ENCODE results near the gene HIVEP1. TPM values are rescaled to one million over a fixed set of nuclear protein-coding genes. Genes with fewer than 3 reads are reported as not detected.

Gene HIVEP1
- total and polyA plus RNA-seq, 2 of the 8 experiments (the other 6 are each of a cell fraction or from before 2014, with no cell fraction given) = 22.6 to 23.1 TPM

GRCh38 chr6:12173661-12174060 lies 161.5 kb downstream of the HIVEP1 start:
- Histone ChIP-seq H3K9me3 (ENCODE audit: insufficient read depth in 2 of 2, low read depth in 1 of 2, low read length in 1 of 2) (no peaks in the 10 kb centered on the region), H3K14ac (ENCODE audit: insufficient read length) (no peak overlapping the region), H2BK5ac (ENCODE audit: low read depth, low read length) (no peak overlapping the region), H3K27ac (ENCODE audit: low read depth, low read length) (no peak overlapping the region), H3K4me2 (ENCODE audit: insufficient read depth in 1 of 2, low read depth in 2 of 2, low read length in 2 of 2) (no peak overlapping the region), H4K91ac (replicated peaks; ENCODE audit: insufficient read length, low read length) (no peak overlapping the region), H3K9ac (replicated peaks in 1 of 4; ENCODE audit: extremely low read depth in 1 of 4, low read depth in 3 of 4, low read length in 3 of 4) (no peak overlapping the region), H3K4me1 (replicated peaks in 1 of 4; ENCODE audit: control insufficient read depth in 3 of 4, insufficient read depth in 4 of 4, low read length in 3 of 4) (peaks cover 0 to 7% (median 3%) of the 10 kb centered on the region in 4 experiments; a peak in 2 of 7 replicates), H2BK120ac (replicated peaks; ENCODE audit: low read depth, low read length) (no peak overlapping the region), H3K18ac (ENCODE audit: extremely low read depth, low read length) (no peak overlapping the region), H4K5ac (ENCODE audit: insufficient read length, low read depth, low read length) (no peak overlapping the region), H2AK5ac (ENCODE audit: low read depth, low read length) (no peak overlapping the region), H2BK15ac (ENCODE audit: low read length) (no peak overlapping the region), H4K8ac (ENCODE audit: extremely low read depth, insufficient read depth, low read length) (no peak overlapping the region), H2BK12ac (ENCODE audit: low read depth, low read length) (no peak overlapping the region), H3K4ac (replicated peaks; ENCODE audit: insufficient read length, low read depth, low read length) (no peak overlapping the region), H4K20me1 (replicated peaks in 1 of 2; ENCODE audit: control insufficient read depth in 1 of 2, insufficient read depth in 2 of 2, low read length in 2 of 2) (no peaks in the 10 kb centered on the region), H3K27me3 (replicated peaks in 1 of 4; ENCODE audit: control insufficient read depth in 3 of 4, extremely low read depth in 1 of 4, insufficient read depth in 3 of 4, low read length in 3 of 4) (no peaks in the 10 kb centered on the region), H3K36me3 (ENCODE audit: control insufficient read depth in 2 of 4, insufficient read depth in 4 of 4, low read length in 3 of 4) (no peaks in the 10 kb centered on the region), H3K79me2 (ENCODE audit: control insufficient read depth in 1 of 2, insufficient read depth in 2 of 2, low read length in 2 of 2) (no peaks in the 10 kb centered on the region), H3K23me2 (ENCODE audit: low read depth, low read length) (no peaks in the 10 kb centered on the region), H3K79me1 (ENCODE audit: low read depth, low read length) (no peaks in the 10 kb centered on the region), H2AFZ (ENCODE audit: low read length) (no peak overlapping the region), H3K56ac (replicated peaks; ENCODE audit: insufficient read length, low read depth, low read length) (no peak overlapping the region), H3K23ac (ENCODE audit: insufficient read length) (no peak overlapping the region), H2BK20ac (ENCODE audit: low read length) (no peak overlapping the region), H3K4me3 (ENCODE audit: extremely low read depth in 1 of 4, insufficient read depth in 2 of 4, low read depth in 3 of 4, low read length in 4 of 4) (no peak overlapping the region)
- WGBS, 2 experiments (ENCODE audit: extremely low coverage in 1 of 2, insufficient coverage in 1 of 2, insufficient read length in 1 of 2, insufficient replicate concordance in 2 of 2, low coverage in 1 of 2, low lambda C conversion rate in 2 of 2, missing lambda C conversion rate in 1 of 2) = 89% methylated on average over 2 of the region's 2 CpGs; no CpG with 5 or more reads in 1 of the 2 experiments
- no peak for FAIRE-seq
- CTCF ChIA-PET (ENCODE audit: partially characterized antibody) = no interaction called here
- POLR2A ChIA-PET (ENCODE audit: partially characterized antibody) = no interaction called here
- no peak for DNase-seq (ENCODE audit: low read depth in 1 of 2, low spot score in 2 of 2)
- TF ChIP-seq SAP30 (IDR thresholded peaks at IDR 0.05; ENCODE audit: insufficient read depth, insufficient replicate concordance, low read length) (no peak), HDAC6 (IDR thresholded peaks at IDR 0.05; ENCODE audit: low read depth, low read length) (no peak), KDM5A (IDR thresholded peaks at IDR 0.05; ENCODE audit: low read length) (no peak), EGR1 (IDR thresholded peaks at IDR 0.05; ENCODE audit: borderline replicate concordance, low read depth, low read length) (no peak), SP4 (IDR thresholded peaks at IDR 0.05; ENCODE audit: low read length) (no peak), ATF3 (IDR thresholded peaks at IDR 0.05; ENCODE audit: insufficient read depth, low read depth, low read length) (no peak), FOSL1 (IDR thresholded peaks at IDR 0.05; ENCODE audit: insufficient read depth, low read depth, low read length) (no peak), BRCA1 (IDR thresholded peaks at IDR 0.05; ENCODE audit: low read depth, low read length) (no peak), SRF (IDR thresholded peaks at IDR 0.05; ENCODE audit: low read depth, low read length) (no peak), BCL11A (IDR thresholded peaks at IDR 0.05; ENCODE audit: low read depth in 2 of 2, low read length in 2 of 2) (no peak), SIN3A (conservative IDR thresholded peaks at IDR 0.05 in 1 of 2, IDR thresholded peaks at IDR 0.05 in 1 of 2; ENCODE audit: low read depth in 1 of 2, low read length in 2 of 2) (no peak), CTCF (IDR thresholded peaks at IDR 0.05; ENCODE audit: control extremely low read depth in 1 of 3, insufficient read depth in 1 of 3, low read depth in 1 of 3, low read length in 3 of 3) (no peak)
